ENCODE results near the gene BFSP2.
"Not testable (repeated sequence)": the region's sequence is repeated elsewhere in the genome, so short reads cannot be mapped to it uniquely, and the experiment has no call there.

Gene BFSP2

DNA sequence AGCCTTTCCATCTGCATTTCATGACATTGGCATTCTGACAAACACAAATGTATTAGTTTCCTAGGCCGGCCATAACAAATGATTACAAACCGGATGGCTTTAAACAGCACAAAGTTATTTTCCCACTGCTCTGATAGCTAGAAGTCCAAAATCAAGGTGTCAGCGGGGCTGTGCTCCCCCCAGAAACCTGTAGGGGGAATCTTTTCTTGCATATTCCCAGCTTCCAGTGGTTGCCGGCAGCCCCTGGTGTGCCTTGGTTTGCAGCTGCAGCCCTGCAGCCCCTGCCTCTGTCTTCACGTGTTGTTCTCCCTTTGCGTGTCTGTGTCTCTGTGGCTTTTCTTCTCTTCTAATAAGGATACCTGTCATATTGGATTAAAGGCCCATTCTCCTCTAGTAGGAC, 94.6 kb downstream of the BFSP2 start:
- TF ChIP-seq, protein P1, sequence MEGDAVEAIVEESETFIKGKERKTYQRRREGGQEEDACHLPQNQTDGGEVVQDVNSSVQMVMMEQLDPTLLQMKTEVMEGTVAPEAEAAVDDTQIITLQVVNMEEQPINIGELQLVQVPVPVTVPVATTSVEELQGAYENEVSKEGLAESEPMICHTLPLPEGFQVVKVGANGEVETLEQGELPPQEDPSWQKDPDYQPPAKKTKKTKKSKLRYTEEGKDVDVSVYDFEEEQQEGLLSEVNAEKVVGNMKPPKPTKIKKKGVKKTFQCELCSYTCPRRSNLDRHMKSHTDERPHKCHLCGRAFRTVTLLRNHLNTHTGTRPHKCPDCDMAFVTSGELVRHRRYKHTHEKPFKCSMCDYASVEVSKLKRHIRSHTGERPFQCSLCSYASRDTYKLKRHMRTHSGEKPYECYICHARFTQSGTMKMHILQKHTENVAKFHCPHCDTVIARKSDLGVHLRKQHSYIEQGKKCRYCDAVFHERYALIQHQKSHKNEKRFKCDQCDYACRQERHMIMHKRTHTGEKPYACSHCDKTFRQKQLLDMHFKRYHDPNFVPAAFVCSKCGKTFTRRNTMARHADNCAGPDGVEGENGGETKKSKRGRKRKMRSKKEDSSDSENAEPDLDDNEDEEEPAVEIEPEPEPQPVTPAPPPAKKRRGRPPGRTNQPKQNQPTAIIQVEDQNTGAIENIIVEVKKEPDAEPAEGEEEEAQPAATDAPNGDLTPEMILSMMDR (IDR thresholded peaks at IDR 0.05; ENCODE audit: insufficient read depth, low read length, poor library complexity, severe bottlenecking): peak; percentile 19
- TF ChIP-seq EZH2phosphoT487 (conservative IDR thresholded peaks at IDR 0.05; ENCODE audit: low read length): no peak
- no peak overlapping the region for H3K4me3 ChIP-seq (ENCODE audit: insufficient read depth, low read length, poor library complexity, severe bottlenecking)
- H3K9me2 ChIP-seq (replicated peaks; ENCODE audit: insufficient read depth, low read length): no peaks in the 10 kb centered on the region
- no peak overlapping the region for H2AFZ ChIP-seq (ENCODE audit: low read depth, low read length, severe bottlenecking)
- no peak overlapping the region for H3K4me2 ChIP-seq (ENCODE audit: low read depth, low read length, poor library complexity, severe bottlenecking)
- H3K9me3 ChIP-seq (ENCODE audit: insufficient read depth, low read length): no peaks in the 10 kb centered on the region
- no peak overlapping the region for H3K9ac ChIP-seq (ENCODE audit: low read length)
- no peak overlapping the region for H3K27ac ChIP-seq (ENCODE audit: low read depth, low read length)
- peaks cover 13% of the 10 kb centered on the region for H3K79me2 ChIP-seq (ENCODE audit: insufficient read depth, low read length)
- H3F3A ChIP-seq (ENCODE audit: insufficient read depth): peaks cover 56% of the 10 kb centered on the region
- no peaks in the 10 kb centered on the region for H3K27me3 ChIP-seq (ENCODE audit: low read length)
- no peaks in the 10 kb centered on the region for H4K20me1 ChIP-seq (ENCODE audit: low read depth, low read length)
- no peaks in the 10 kb centered on the region for H3K36me3 ChIP-seq (ENCODE audit: low read length)

DNA sequence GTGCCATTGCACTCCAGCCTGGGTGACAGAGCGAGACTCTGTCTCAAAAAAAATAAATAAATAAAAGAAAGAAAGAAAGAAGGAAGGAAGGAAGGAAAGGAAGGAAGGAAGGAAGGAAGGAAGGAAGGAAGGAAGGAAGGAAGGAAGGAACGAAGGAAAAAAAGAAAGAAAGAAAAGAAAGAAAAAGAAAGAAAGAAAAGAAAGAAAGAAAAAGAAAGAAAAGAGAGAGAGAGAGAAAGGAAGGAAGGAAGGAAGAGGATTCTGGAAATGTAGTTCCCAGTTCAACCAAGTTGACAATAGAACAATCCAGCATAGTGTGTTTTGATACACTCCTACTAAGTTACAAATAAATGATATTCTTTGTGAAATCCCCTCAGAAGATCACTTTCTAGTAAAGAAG, 102.7 kb downstream of the BFSP2 start:
- not testable (repeated sequence) for H3K9ac ChIP-seq (ENCODE audit: low read length); H3K27me3 ChIP-seq (ENCODE audit: low read length); H3K4me2 ChIP-seq (ENCODE audit: low read depth, low read length, poor library complexity, severe bottlenecking); H3K4me3 ChIP-seq (ENCODE audit: insufficient read depth, low read length, poor library complexity, severe bottlenecking); H3K36me3 ChIP-seq (ENCODE audit: low read length); H3K9me3 ChIP-seq (ENCODE audit: insufficient read depth, low read length); H3K9me2 ChIP-seq (replicated peaks; ENCODE audit: insufficient read depth, low read length); H2AFZ ChIP-seq (ENCODE audit: low read depth, low read length, severe bottlenecking); H4K20me1 ChIP-seq (ENCODE audit: low read depth, low read length); H3F3A ChIP-seq (ENCODE audit: insufficient read depth); H3K27ac ChIP-seq (ENCODE audit: low read depth, low read length); H3K79me2 ChIP-seq (ENCODE audit: insufficient read depth, low read length)

DNA sequence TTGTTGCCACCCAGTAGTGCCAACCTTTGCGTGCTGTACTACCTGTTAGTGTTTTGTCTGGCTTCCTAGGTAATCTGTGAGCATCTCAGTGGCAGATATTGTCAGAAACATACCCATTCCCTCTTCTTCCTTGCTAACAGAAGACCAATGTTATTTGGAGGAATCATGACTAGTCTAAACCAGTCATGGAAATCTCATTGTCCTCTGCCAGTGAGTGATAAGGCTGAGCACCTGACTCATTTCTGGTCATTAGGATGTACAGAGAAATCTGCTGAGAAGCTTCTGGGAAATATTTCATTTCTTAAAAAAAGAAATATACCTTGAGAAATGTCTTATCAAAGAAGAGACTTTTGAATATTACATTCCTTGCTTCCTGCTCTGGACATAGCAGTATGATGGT, 103.6 kb downstream of the BFSP2 start:
- TF ChIP-seq, protein P1 (IDR thresholded peaks at IDR 0.05; ENCODE audit: insufficient read depth, low read length, poor library complexity, severe bottlenecking): no peak
- TF ChIP-seq EZH2phosphoT487 (conservative IDR thresholded peaks at IDR 0.05; ENCODE audit: low read length): no peak
- no peak overlapping the region for H3K4me3 ChIP-seq (ENCODE audit: insufficient read depth, low read length, poor library complexity, severe bottlenecking)
- H3K36me3 ChIP-seq (ENCODE audit: low read length): no peaks in the 10 kb centered on the region
- H3K4me2 ChIP-seq (ENCODE audit: low read depth, low read length, poor library complexity, severe bottlenecking): no peak overlapping the region
- H3K9me3 ChIP-seq (ENCODE audit: insufficient read depth, low read length): no peaks in the 10 kb centered on the region
- H4K20me1 ChIP-seq (ENCODE audit: low read depth, low read length): no peaks in the 10 kb centered on the region
- H2AFZ ChIP-seq (ENCODE audit: low read depth, low read length, severe bottlenecking): no peak overlapping the region
- H3F3A ChIP-seq (ENCODE audit: insufficient read depth): no peaks in the 10 kb centered on the region
- H3K79me2 ChIP-seq (ENCODE audit: insufficient read depth, low read length): no peaks in the 10 kb centered on the region
- no peak overlapping the region for H3K27ac ChIP-seq (ENCODE audit: low read depth, low read length)
- H3K9me2 ChIP-seq (replicated peaks; ENCODE audit: insufficient read depth, low read length): no peaks in the 10 kb centered on the region
- no peaks in the 10 kb centered on the region for H3K27me3 ChIP-seq (ENCODE audit: low read length)
- no peak overlapping the region for H3K9ac ChIP-seq (ENCODE audit: low read length)

DNA sequence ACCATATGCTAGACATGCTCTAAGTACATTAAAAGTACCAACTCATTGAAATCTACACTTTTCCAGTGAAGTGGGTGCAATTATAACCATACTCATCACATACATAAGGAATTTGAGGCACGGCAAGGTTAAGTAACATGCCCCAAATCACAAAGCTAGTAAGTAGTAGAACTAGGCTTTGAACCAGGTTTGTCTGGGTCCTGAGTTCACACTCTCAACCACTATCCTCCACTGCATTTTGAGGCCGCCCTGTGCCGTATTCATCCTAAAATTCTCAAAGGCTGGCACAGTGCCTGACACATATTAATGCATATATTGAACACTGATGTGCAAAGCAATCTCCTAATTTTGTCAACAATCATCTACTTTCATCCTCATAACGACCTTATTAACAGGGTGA, 104.9 kb downstream of the BFSP2 start:
- Histone ChIP-seq H3K27ac (ENCODE audit: low read depth, low read length) (no peak overlapping the region), H3K36me3 (ENCODE audit: low read length) (no peaks in the 10 kb centered on the region), H3K9ac (ENCODE audit: low read length) (no peak overlapping the region), H2AFZ (ENCODE audit: low read depth, low read length, severe bottlenecking) (no peak overlapping the region), H3F3A (ENCODE audit: insufficient read depth) (no peaks in the 10 kb centered on the region), H3K4me3 (ENCODE audit: insufficient read depth, low read length, poor library complexity, severe bottlenecking) (no peak overlapping the region), H3K9me2 (replicated peaks; ENCODE audit: insufficient read depth, low read length) (no peaks in the 10 kb centered on the region), H4K20me1 (ENCODE audit: low read depth, low read length) (no peaks in the 10 kb centered on the region), H3K9me3 (ENCODE audit: insufficient read depth, low read length) (no peaks in the 10 kb centered on the region), H3K27me3 (ENCODE audit: low read length) (no peaks in the 10 kb centered on the region), H3K4me2 (ENCODE audit: low read depth, low read length, poor library complexity, severe bottlenecking) (no peak overlapping the region), H3K79me2 (ENCODE audit: insufficient read depth, low read length) (no peaks in the 10 kb centered on the region)
- no peak for TF ChIP-seq EZH2phosphoT487 (conservative IDR thresholded peaks at IDR 0.05; ENCODE audit: low read length)
- TF ChIP-seq, protein P1 (IDR thresholded peaks at IDR 0.05; ENCODE audit: insufficient read depth, low read length, poor library complexity, severe bottlenecking): no peak
